ENCODE data around the gene BDKRB2.

DNA sequence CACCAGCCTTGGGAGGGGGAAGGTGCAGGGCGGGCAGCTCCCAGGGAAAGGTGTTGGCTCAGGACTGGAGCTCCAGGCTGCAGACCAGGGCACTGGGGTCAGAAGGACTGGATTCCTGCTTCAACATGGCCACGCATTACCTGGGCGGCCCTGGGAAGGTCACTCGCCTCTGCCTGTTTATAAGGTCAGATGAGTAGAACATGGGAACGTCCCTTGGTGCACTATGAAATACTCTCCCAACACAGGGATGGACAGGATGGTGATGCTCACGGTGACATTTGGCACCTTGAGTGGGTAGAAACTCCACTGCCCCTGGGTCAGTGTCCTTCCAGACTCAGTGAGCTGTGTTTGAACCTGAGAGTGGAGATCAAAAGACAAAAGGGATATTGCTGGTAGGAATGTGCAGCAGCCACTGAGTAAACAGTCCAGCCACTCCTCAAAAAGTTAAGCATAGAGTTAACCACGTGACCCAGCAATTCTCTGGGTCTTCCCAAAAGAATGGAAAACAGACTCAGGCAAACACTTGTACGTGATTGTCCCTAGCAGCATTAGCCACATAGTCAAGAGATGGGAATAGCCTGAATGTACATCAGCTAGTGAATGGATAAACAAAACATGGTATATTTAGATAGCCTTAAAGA is 9.1 kb upstream of the BDKRB2 start:
- TF ChIP-seq, protein P1, sequence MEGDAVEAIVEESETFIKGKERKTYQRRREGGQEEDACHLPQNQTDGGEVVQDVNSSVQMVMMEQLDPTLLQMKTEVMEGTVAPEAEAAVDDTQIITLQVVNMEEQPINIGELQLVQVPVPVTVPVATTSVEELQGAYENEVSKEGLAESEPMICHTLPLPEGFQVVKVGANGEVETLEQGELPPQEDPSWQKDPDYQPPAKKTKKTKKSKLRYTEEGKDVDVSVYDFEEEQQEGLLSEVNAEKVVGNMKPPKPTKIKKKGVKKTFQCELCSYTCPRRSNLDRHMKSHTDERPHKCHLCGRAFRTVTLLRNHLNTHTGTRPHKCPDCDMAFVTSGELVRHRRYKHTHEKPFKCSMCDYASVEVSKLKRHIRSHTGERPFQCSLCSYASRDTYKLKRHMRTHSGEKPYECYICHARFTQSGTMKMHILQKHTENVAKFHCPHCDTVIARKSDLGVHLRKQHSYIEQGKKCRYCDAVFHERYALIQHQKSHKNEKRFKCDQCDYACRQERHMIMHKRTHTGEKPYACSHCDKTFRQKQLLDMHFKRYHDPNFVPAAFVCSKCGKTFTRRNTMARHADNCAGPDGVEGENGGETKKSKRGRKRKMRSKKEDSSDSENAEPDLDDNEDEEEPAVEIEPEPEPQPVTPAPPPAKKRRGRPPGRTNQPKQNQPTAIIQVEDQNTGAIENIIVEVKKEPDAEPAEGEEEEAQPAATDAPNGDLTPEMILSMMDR (IDR thresholded peaks at IDR 0.05): no peak
- no peak for TF ChIP-seq POLR2A (IDR thresholded peaks at IDR 0.05)

Measured in adrenal gland (tissue), 5 donors.